ENCODE measurements around the gene COQ9.
"Not testable (repeated sequence)": the region's sequence is repeated elsewhere in the genome, so short reads cannot be mapped to it uniquely, and the experiment has no call there.

COQ9 gene, protein sequence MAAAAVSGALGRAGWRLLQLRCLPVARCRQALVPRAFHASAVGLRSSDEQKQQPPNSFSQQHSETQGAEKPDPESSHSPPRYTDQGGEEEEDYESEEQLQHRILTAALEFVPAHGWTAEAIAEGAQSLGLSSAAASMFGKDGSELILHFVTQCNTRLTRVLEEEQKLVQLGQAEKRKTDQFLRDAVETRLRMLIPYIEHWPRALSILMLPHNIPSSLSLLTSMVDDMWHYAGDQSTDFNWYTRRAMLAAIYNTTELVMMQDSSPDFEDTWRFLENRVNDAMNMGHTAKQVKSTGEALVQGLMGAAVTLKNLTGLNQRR

DNA sequence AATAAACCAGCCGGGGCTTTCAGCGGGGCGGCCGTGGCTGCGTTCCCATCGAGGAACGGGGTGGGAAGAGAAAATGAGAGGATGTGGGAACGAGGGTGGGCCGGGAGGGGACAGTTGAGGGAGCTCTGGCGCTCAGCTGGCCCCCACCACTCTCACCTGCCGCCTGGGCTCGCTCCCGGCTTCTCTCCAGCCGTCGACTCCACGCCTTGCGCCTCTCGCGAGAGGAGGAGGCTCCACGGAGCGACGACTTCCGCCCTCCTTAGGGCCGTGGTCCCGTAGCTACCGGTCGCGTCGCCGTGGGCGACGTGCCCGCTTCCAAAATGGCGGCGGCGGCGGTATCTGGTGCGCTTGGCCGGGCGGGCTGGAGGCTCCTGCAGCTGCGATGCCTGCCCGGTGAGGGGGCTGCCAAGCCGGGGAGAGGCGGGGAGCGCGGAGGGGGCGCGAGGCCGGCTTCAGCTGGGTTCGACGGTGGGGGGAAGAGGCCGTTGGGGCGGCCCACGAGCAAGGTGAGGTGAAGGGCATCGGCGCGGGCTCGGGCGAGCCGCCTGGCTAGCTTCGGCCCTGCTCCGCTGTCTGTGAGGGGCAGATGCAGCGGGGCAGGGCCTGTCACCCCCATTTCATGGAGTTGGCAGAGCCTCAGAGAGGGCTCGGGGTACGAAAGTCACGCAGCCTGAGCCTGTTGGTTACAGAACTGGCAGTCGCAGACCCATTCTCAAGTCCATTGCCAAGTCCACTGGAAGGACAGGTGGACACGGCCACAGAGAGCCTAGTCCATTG is at the start of gene COQ9, which contains the start of gene CIAPIN1:
Gene COQ9 (plus strand): TSS at position 294 of the 777 bp plus-strand sequence. CDS start 27 bp downstream, at position 321.
Gene CIAPIN1 (minus strand): TSS at position 200 of the 777 bp plus-strand sequence. CDS start 6,457 bp downstream, outside the sequence.
- peak; percentile 94 to 95 for DNase-seq

DNA sequence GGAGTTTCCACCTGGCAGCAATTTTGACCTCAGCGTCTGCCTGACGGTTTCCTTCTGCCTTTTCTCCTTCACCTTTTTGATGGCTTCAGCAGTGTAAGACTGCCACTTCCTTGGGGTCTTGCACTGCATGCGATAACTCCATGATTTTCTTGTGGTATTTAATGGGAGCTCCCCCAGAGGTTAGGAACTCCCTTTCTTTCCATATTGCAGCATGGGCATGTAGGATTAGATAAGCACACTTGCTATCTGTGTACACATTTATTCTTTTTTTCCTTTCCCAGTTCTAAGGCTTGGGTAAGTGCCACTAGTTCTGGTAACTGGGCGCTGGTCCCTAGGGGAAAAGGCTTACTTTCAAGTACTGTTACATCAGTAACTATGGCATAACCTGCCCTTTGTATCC is 49.8 kb upstream of the COQ9 start:
- DNase-seq = not testable (repeated sequence)

DNA sequence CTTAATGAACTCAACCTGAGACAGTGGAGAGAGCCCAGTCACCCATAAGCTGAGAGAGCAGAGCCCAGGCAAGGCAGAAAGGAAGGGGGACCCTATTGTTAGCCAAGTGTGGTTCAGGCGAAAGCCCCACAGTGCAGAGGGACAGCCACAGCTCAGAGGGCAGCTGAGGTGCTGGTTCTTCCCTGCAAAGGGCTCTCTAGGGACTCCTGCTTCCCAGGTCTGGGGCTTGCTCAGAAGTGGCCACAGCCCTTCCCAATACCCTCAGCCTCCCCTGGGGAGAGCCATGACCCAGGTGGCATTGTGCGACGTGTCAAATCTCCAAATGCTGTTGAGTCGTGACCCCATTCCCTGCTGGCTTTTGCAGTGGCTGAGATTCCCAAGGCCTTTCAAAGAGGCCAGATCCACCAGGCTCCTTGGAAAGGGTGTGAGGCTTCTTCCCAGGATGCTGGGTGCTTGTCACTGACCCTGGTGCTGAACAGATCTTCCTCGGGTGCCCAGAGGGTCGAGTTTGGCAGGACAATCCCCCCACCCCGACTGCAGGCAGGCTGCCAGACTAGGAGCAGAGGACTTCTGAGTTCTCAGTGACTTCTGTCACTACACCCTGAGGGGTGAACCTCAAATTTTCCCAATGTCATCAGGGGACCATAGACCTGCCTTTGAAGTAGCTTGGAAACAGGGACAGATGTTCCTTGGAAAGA is 45.2 kb upstream of the COQ9 start:
- no peak for DNase-seq

DNA sequence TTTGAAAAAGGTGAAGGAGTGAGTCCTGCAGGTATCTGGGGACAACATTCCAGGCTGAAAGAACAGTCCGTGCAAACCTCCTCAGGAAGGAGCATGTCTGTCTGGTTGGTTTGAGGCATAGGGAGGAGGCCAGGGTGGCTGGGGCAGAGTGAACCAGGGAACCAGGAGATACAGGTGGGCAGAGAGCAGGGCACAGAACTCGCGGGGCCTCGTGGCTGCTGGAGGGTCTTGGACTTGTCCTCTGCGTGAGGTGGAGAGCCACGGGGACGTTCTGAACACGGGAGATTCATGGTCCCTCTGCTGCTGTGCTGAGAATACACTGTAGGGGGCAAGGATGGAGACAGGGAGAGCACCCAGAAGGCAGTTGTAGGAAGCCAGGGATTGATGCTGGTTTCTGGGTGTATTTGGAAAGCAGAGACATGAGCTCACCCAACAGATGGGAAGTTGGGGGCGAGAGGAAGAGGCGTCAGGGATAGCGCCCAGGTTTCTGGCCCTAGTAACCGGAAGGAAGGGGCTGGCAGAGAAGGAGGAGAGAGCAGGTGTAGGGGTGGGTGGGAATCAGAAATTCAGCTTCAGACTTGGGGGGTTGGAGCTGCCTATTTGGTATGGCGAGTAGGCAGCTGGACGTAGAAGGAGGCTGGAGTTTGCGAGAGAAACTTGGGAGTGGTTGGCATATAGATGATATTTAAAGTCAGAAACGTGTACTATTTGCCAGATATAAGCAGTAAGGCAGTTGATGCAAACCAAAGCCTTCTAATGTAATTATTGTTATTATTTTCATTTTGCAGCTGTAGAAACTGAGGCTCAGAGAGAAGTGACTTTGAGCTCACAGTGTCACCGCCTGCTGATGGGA is 43.1 kb upstream of the COQ9 start, which contains the start of gene CCL17:
Gene CCL17 (plus strand): TSS at position 803 of the 853 bp plus-strand sequence. CDS start 9,166 bp downstream, outside the sequence.
- DNase-seq = no peak

DNA sequence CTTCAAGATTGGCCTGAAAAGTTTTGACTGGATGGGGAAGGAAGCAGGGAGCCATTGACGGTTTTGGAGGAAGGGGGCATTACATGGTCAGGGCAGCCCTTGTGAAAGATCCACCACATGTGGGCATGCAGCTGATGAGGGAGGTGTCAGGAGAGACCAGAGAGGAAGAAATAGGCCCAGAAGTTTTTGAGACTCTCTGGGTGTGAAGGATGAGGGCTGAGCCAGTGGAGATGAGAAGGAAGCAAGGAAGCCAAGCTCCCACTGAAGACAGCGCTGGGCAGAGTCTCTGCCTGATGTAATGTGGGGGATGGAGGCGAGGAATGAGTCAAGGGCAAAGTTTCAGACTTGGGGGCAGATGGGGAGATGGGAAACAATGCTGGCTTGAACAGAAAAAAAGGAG is 42.2 kb upstream of the COQ9 start:
- DNase-seq = no peak

DNA sequence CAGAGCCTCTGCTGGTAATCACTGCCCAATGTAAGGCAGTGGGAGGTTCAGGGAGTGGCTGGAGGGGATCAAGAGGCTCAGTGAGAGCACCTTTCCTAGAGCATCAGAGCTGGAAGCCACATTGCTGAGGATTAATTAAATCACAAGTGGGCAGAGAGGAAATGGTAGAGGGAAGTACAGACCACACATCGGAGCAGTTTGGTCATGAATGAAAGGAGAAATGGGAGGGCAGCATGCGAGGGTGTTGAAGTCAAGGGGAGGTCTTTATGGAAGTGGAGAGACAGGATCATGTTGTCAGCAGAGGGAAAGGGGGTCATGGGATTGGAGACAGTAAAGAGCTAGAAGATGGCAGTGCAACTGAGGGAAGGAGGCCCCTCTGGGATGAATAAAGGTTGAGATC is 40.4 kb upstream of the COQ9 start:
- no peak for DNase-seq

DNA sequence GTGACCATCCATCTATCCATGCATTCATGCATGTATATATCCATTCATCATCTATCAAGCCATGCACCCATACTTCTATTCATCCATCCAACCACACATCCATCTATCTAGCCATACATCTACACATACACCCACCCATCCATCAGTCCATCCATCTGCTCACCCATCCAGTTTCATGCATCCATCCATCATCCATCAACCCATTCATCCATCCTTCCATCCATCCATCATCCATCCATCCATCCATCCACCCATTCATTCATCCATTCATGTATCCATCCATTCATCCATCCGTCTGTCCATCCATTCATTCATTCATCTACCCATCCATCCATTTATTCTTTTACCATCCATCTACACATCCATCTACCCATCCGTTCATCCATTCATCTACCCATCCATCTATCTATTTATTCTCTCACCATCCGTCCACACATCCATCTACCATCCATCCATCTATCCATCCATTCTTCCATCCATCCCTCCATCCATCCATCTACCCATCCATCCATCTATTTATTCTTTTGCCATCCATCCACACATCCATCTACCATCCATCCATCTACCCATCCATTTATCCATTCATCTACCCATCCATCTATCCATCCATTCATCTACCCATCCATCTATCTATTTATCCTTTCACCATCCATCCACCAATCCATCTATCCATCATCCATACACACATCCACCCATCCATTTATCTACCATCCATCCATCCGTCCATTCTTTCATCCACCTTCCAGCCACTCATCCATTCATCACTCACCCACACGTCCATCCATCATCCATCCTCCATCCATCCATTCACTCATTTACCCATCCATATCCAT is 39.5 kb upstream of the COQ9 start:
- DNase-seq = no peak

DNA sequence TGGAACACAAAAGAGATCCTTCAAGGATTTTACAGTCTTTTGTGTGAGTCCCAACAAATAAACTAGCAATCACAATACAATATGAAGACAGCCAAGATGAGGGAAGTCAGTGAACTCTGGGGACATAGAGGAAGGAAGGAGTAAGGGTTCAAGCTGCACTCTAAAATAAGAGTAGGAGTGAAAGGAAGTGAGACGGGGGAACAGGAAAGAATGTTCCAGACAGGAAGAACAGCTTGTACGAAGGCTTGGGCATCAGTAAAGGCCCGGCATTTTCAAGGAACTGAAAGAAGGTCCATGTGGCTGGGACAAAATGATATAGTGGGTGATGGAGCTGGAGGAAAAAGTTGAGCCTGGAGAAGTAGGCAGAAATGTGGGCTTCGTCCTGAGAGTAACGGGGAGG is 38.2 kb upstream of the COQ9 start:
- DNase-seq = no peak

DNA sequence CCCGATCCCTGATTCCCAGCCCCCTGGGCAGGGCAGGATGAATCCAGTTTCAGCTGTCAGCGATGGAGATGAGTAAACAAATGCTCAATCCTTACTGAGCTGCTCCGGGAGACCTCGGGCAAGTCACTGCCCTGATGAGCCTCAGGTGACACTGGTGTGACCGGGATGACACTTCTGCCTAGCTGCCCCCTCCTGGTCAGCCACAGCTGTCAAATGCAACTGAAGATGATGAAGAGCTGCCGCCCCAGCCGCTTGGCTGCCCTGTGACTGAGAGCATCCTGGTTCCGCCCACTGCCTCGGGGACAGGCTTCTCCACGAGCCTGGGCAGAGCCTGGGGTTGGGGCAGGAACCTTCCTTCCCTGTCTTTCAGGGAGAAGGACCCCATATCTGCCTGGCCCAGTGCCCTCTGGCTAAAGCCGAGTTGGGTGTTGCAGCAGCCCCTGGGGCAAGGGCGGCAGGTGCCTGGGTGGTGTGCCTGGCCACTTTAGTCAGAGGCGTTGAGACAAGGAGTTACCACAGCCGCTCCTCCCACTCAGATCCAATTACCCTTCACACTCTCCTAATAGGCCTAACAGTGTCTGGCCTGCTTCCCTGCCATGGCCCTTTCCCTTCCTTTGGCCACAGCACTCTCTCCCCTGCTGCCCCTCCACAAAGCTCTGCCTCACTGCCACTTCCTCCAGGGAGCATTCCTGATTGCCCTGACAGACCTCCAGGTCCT is 37.2 kb upstream of the COQ9 start:
- DNase-seq = no peak

DNA sequence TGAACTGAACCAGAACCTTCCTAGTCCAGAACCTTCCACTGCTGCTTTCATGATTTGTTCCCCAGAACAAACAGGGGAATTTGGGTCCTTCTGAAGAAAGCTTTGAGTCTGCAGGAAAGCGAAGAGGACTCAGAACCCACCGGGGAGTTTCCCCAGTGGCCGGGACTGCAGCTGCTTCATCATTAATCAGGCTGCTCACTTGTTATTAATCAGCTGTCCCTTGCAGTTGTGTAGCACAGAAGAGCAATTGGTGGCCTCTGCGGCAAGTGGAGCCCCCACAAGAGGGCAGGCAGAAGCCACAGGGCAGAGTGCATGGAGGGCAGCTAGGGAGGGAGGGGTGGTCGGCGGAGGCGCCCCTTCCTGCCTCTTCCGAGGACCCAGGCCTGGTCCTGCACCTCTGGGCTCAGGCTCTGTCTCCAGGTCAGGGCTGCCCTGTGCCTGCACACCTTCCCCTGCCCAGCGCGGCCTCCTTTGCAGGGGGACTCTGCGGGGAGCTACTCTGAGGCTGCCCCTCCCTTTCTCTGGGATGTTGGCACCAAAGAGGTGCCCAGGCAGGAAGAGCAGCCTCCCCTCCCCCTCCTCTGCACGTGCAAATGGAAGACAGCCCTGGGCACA is 35.8 kb upstream of the COQ9 start:
- no peak for DNase-seq

DNA sequence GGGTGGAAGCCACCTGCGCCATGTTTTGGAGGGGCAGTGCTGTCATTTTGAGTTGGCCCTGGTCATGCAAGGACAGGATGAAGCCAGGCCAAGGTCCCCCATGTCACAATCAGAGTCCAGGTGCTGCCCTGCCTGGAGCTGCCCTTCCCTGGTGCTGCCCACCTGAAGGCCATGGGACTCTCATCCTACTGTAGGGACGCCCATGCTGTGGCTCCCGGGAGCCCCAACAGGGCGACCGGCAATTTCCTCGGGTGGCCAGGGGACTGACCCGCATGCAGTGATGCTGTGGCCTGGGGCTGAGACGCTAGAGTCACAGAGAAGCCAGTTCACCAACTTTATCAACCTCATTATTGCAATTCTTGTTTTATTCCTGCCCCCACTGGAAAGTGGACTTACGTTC is 34.7 kb upstream of the COQ9 start:
- no peak for DNase-seq

DNA sequence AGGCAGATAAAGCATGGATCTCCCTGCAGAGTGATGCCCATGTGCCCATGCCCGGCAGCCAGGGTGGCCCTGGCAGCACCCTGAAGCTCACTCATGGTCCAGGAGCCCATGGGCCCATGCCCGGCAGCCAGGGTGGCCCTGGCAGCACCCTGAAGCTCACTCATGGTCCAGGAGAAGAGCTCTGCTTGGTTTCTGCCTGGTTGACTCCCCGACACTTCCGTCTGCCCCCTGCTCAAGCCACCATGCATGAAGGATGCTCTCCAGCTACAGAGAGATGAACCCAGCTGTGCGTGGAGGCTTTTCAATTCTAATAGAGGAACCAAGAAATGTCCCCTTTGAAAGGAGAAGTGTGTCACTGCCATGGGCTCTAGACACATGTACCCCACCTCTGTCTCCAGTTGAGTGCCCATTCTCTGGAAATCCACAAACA is 34.0 kb upstream of the COQ9 start:
- no peak for DNase-seq

DNA sequence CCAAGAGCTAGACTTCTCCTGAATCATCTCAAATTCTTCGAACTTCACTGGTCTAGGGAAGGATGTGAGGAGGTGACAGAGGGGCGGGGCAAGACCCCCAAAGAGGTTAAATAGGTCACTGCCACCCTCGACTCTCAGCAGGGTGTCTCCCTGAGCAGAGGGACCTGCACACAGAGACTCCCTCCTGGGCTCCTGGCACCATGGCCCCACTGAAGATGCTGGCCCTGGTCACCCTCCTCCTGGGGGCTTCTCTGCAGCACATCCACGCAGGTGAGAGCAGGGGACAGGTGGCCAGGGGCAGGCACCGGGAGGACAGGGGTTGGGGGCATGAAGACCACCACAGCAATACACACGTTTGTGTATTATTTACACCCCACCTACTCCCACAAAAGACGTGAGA is 33.5 kb upstream of the COQ9 start:
- no peak for DNase-seq

DNA sequence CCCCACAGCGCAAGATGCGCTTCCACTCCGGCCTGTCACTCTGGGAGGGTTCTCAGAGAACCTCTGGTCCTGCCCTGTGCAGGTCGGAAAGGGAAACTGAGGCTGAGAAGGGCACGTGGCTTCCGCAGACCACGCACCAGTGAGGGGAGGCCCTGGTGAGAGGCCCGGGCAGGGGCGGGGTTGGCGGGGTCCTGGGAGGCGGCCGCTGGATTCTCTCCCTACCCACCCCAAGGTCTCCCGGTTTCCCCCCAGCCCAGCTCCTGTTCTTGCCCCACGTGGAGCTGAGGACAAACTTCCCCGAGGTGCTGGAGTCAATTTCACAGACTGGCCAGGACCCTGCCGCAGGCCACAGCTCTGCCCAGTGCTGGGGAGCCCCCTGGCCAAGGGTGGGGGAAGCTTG is 31.2 kb upstream of the COQ9 start:
- DNase-seq = no peak

DNA sequence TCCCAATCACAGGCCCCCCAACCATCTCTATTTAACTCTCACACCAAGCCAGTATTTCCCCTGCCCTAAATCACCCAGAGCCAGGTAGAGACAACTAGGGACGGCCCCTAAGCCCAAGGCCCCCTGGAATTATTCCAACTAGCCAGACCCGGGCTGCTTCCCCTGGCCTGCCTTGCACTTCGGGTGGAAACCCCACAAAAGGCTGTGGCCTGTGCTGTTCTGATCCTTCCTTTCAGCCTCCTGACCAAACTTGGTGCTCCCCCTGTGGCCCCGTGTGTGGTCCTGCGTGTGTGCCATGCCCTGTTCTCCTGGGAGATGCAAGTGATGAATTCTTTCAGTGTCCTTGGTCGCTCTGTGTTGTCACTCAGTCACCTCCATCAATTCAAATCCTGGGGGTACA is 27.8 kb upstream of the COQ9 start:
- no peak for DNase-seq

DNA sequence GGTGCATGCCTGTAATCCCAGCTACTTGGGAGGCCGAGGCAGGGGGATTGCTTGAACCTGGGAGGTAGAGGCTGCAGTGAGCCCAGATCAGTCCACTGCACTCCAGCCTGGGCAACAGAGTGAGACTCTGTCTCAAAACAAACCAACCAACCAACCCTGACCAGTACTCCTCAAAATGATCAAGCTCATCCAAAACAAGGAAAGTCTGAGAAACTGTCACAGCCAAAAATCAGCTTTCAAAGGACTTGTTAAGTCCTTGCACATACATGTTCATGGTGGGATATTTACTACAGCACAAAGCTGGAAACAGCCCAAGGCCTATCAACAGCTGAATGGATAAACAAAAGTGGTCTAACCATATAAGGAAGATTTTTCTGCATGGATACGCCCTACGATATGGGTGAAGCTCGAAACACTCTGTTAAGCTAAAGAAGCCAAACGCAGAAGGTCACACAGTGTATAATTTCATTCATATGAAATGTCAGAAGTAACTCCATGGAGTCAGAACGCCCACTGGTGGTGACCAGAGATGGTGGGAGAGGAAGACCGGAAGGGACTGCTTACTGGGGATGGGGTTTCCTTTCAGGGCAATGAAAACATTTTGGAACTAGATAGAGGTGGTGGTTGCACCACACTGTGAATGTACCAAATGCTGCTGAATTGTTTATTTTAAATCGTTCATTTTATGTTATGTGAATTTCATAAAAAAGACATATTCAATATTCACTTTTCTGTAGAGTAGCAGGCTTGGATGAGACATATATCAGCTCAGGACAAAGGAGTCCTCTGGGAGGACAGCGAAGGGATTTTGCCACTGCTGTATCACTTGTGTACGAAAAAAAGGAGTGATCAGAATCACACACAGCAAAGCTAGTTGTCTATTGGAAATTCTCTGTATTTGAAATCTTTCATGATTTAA is 25.0 kb upstream of the COQ9 start:
- DNase-seq = peak; percentile 62 to 78

DNA sequence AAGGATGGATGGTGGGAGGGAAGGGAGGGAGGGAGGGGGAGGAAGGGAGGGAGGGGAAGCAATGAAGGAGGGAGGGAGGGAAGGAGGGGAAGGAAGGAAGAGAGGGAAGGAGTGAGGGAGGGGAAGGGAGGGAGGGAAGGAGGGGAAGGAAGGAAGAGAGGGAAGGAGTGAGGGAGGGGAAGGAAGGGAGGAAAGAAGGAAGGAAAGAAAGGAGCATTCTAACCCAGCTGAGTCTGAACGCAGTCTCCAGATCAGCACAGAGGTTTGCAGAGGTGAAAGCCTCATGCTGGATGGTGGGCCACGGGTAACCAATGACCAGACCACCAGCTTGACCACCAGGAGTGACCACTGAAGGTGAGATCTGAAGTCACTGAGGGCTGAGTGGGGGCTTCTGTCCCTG is 24.1 kb upstream of the COQ9 start:
- no peak for DNase-seq

DNA sequence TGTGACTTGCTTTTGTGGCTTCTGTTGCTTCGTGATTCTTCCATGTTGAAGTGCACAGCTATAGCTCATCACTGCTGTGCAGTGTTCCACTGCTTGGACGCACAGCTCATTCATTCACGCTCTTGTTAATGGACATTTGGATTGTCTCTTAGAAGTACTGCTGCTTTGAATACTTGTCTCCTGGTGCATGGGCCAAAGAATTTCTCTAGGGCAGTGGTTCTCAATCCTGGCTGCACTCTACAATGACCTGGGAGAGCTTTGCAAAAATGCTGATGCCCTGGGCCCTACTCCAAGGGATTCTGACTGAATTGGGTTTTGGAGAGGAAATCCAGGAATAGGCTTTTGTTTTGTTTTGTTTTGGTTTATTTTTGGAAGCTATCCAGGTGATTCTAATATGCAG is 22.7 kb upstream of the COQ9 start:
- DNase-seq = no peak

DNA sequence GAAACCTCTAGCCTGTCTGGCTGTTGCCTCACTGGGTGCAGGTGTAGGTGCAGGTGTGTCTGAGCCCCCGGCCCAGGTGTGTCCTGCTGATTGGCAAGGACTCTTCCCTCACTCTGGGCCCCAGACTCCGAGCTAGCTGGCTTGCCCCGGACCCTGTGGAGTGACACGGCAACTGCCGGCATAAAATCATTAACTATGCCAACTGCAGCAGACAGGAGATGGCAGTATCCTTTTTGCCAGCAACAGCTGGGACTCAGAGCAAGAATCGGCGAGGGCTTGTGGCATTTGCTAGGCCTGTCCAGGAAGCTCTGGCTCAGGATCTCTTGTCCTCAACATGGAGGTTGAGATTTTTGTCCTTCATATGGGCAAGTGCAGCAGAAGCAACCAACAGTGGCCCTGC is 20.9 kb upstream of the COQ9 start:
- no peak for DNase-seq
